Astrocyte (in vitro differentiated cells and primary cell): Measurements from ENCODE around the gene RTTN. TPM values are rescaled to one million over a fixed set of nuclear protein-coding genes. Genes with fewer than 3 reads are reported as not detected.

ENCODE experiments used
- DNase-seq: peaks from one replicate; pipeline ENCODE4 v3.0.0-alpha.2; 2010; ENCODE audit warnings: low read depth
- FAIRE-seq: peaks from 2 replicates; lab custom pipeline; 2011; peaks lifted over from hg19 to GRCh38; lab: Jason Lieb, UNC
- H2AFZ ChIP-seq: 2 replicates; pipeline ENCODE4 v1.6.0; 2012; ENCODE audit warnings: low read depth, low read length, inconsistent platforms
- H3K27ac ChIP-seq: 2 replicates; pipeline ENCODE4 v1.5.1; 2011; ENCODE audit warnings: low read depth, low read length, inconsistent platforms
- H3K27me3 ChIP-seq: 2 replicates; pipeline ENCODE4 v1.6.0; 2011; ENCODE audit warnings: low read length, inconsistent platforms; ENCODE audit not compliant: insufficient read depth
- H3K36me3 ChIP-seq: 2 replicates; pipeline ENCODE4 v1.5.1; 2011; ENCODE audit warnings: low read length, inconsistent platforms; ENCODE audit not compliant: insufficient read depth
- H3K4me1 ChIP-seq: 2 replicates; pipeline ENCODE4 v1.5.1; 2011; ENCODE audit warnings: low read length, inconsistent platforms; ENCODE audit not compliant: insufficient read depth
- H3K4me2 ChIP-seq: 2 replicates; pipeline ENCODE4 v1.6.0; 2012; ENCODE audit warnings: low read length, inconsistent platforms
- H3K4me3 ChIP-seq: 2 replicates; pipeline ENCODE4 v1.5.1; 2011; ENCODE audit warnings: low read depth, mild to moderate bottlenecking, low read length, inconsistent platforms; ENCODE audit not compliant: insufficient read depth
- H3K79me2 ChIP-seq: 2 replicates; pipeline ENCODE4 v1.6.0; 2012; ENCODE audit warnings: mild to moderate bottlenecking, low read length, inconsistent platforms; ENCODE audit not compliant: insufficient read depth
- H3K9ac ChIP-seq: 2 replicates; pipeline ENCODE4 v1.6.0; 2012; ENCODE audit warnings: mild to moderate bottlenecking, low read length, inconsistent platforms
- H3K9me3 ChIP-seq: 2 replicates; pipeline ENCODE4 v1.5.1; 2012; ENCODE audit warnings: low read depth, mild to moderate bottlenecking, low read length, inconsistent platforms; ENCODE audit not compliant: insufficient read depth
- H4K20me1 ChIP-seq: 2 replicates; pipeline ENCODE4 v1.6.0; 2012; ENCODE audit warnings: low read length, inconsistent platforms; ENCODE audit not compliant: insufficient read depth
- H3K27ac Mint-ChIP-seq: one replicate; pipeline ENCODE4 v1.8.0; 2021; ENCODE audit warnings: mild to moderate bottlenecking, mixed read lengths; ENCODE audit not compliant: unreplicated experiment
- H3K27me3 Mint-ChIP-seq: one replicate; pipeline ENCODE4 v1.8.0; 2021; ENCODE audit warnings: low read depth, mixed read lengths; ENCODE audit not compliant: unreplicated experiment
- H3K36me3 Mint-ChIP-seq: one replicate; pipeline ENCODE4 v1.8.0; 2021; ENCODE audit warnings: low read depth, mixed read lengths; ENCODE audit not compliant: unreplicated experiment
- H3K4me1 Mint-ChIP-seq: one replicate; pipeline ENCODE4 v1.8.0; 2021; ENCODE audit warnings: low read depth, mixed read lengths; ENCODE audit not compliant: unreplicated experiment
- H3K4me3 Mint-ChIP-seq: one replicate; pipeline ENCODE4 v1.8.0; 2021; ENCODE audit warnings: mild to moderate bottlenecking, moderate library complexity, mixed read lengths; ENCODE audit not compliant: unreplicated experiment
- H3K9me3 Mint-ChIP-seq: one replicate; pipeline ENCODE4 v1.8.0; 2021; ENCODE audit warnings: mild to moderate bottlenecking, mixed read lengths; ENCODE audit not compliant: unreplicated experiment
- CTCF ChIP-seq: IDR thresholded peaks from 2 replicates; pipeline ENCODE4 v1.5.1; 2011; ENCODE audit warnings: low read depth, mild to moderate bottlenecking, inconsistent platforms, low read length, moderate library complexity; ENCODE audit not compliant: insufficient read depth
- EZH2 ChIP-seq: IDR thresholded peaks from 2 replicates; pipeline ENCODE4 v1.6.1; 2012; ENCODE audit warnings: mild to moderate bottlenecking, low read length, inconsistent platforms; ENCODE audit not compliant: insufficient read depth
- total RNA-seq: library from RNA; stranded (reverse); gene quantifications from 2 replicates; pipeline ENCODE4 v1.2.1, GENCODE V29; 2021

RTTN gene
- total RNA-seq, 1 donor from 2014 or later, result 6.3 TPM

- Histone ChIP-seq H3K79me2 (no peaks in the 10 kb centered on the region), H4K20me1 (no peaks in the 10 kb centered on the region), H3K27me3 (no peaks in the 10 kb centered on the region), H2AFZ (no peak overlapping the region), H3K36me3 (no peaks in the 10 kb centered on the region), H3K9me3 (no peaks in the 10 kb centered on the region), H3K4me2 (no peak overlapping the region), H3K4me1 (no peaks in the 10 kb centered on the region), H3K9ac (no peak overlapping the region), H3K4me3 (no peak overlapping the region), H3K27ac (no peak overlapping the region)
- Mint-ChIP-seq H3K36me3 (no peaks in the 10 kb centered on the region), H3K27ac (no peak overlapping the region), H3K9me3 (no peaks in the 10 kb centered on the region), H3K27me3 (no peaks in the 10 kb centered on the region), H3K4me3 (no peak overlapping the region), H3K4me1 (no peaks in the 10 kb centered on the region)
- FAIRE-seq, result no peak
- no peak for TF ChIP-seq CTCF
- TF ChIP-seq EZH2, result no peak
- no peak for DNase-seq
These were observed 179.9 kb downstream of the RTTN start for GRCh38 chr18:70025580-70025979.

- no peak for FAIRE-seq
- no peak overlapping the region for H3K4me3 Mint-ChIP-seq
- Histone ChIP-seq H3K4me2 (no peak overlapping the region), H3K9ac (no peak overlapping the region), H3K4me3 (no peak overlapping the region), H2AFZ (no peak overlapping the region), H3K36me3 (no peaks in the 10 kb centered on the region), H4K20me1 (no peaks in the 10 kb centered on the region), H3K27me3 (no peaks in the 10 kb centered on the region), H3K27ac (no peak overlapping the region), H3K4me1 (no peaks in the 10 kb centered on the region), H3K79me2 (no peaks in the 10 kb centered on the region), H3K9me3 (no peaks in the 10 kb centered on the region)
- H3K27me3 Mint-ChIP-seq, result no peaks in the 10 kb centered on the region
- no peaks in the 10 kb centered on the region for H3K9me3 Mint-ChIP-seq
- H3K36me3 Mint-ChIP-seq, result no peaks in the 10 kb centered on the region
- no peaks in the 10 kb centered on the region for H3K4me1 Mint-ChIP-seq
- H3K27ac Mint-ChIP-seq, result no peak overlapping the region
- TF ChIP-seq CTCF (no peak), EZH2 (no peak)
- no peak for DNase-seq
These were observed 180.7 kb downstream of the RTTN start for GRCh38 chr18:70024829-70025228.

- DNase-seq, result no peak
- H3K4me3 ChIP-seq, result no peak overlapping the region
- no peaks in the 10 kb centered on the region for H3K9me3 ChIP-seq
- no peak overlapping the region for H3K27ac ChIP-seq
- H3K27me3 ChIP-seq, result no peaks in the 10 kb centered on the region
- H3K36me3 ChIP-seq, result no peaks in the 10 kb centered on the region
- H4K20me1 ChIP-seq, result no peaks in the 10 kb centered on the region
- H3K27ac Mint-ChIP-seq, result no peak overlapping the region
- no peak overlapping the region for H3K9ac ChIP-seq
- H3K79me2 ChIP-seq, result no peaks in the 10 kb centered on the region
- no peaks in the 10 kb centered on the region for H3K4me1 ChIP-seq
- TF ChIP-seq CTCF, result no peak
- TF ChIP-seq EZH2, result no peak
- H3K4me1 Mint-ChIP-seq, result no peaks in the 10 kb centered on the region
- no peak overlapping the region for H3K4me3 Mint-ChIP-seq
- H2AFZ ChIP-seq, result no peak overlapping the region
- no peaks in the 10 kb centered on the region for H3K36me3 Mint-ChIP-seq
- no peaks in the 10 kb centered on the region for H3K9me3 Mint-ChIP-seq
- H3K4me2 ChIP-seq, result no peak overlapping the region
- no peak for FAIRE-seq
- no peaks in the 10 kb centered on the region for H3K27me3 Mint-ChIP-seq
These were observed 181.4 kb downstream of the RTTN start for GRCh38 chr18:70024093-70024492.
